GM12892 (cell line): ENCODE data around the gene CNTNAP2.
"Not testable (repeated sequence)": the region's sequence is repeated elsewhere in the genome, so short reads cannot be mapped to it uniquely, and the experiment has no call there.

Experiments used
- DNase-seq: peaks from one replicate; pipeline ENCODE4 v3.0.0; 2011; ENCODE audit not compliant: insufficient read length
- FAIRE-seq: peaks from 2 replicates; lab custom pipeline; 2011; peaks lifted over from hg19 to GRCh38; lab: Jason Lieb, UNC
- POLR2A ChIP-seq: IDR thresholded peaks from 2 replicates; pipeline ENCODE4 v1.6.1; 2011; ENCODE audit warnings: low read depth, low read length, control low read depth
- POLR2AphosphoS5 ChIP-seq: IDR thresholded peaks from 2 replicates; pipeline ENCODE4 v1.6.1; 2011; ENCODE audit warnings: low read depth, low read length, control low read depth
- TAF1 ChIP-seq: IDR thresholded peaks from 2 replicates; pipeline ENCODE4 v1.6.1; 2011; ENCODE audit warnings: low read depth, mild to moderate bottlenecking, control low read depth, low read length, borderline replicate concordance

CNTNAP2 gene

GRCh38 chr7:146177301-146177700, 60.7 kb downstream of the CNTNAP2 start:
- no peak for DNase-seq
- no peak for TF ChIP-seq POLR2AphosphoS5
- TF ChIP-seq TAF1: no peak
- TF ChIP-seq POLR2A: no peak
- no peak for FAIRE-seq

- no peak for FAIRE-seq
- no peak for DNase-seq
- TF ChIP-seq POLR2A (no peak), POLR2AphosphoS5 (no peak), TAF1 (no peak)
Observed at GRCh38 chr7:146185844-146186243, 69.2 kb downstream of the CNTNAP2 start.

GRCh38 chr7:146191428-146191827, 74.8 kb downstream of the CNTNAP2 start:
- not testable (repeated sequence) for FAIRE-seq, DNase-seq

DNA sequence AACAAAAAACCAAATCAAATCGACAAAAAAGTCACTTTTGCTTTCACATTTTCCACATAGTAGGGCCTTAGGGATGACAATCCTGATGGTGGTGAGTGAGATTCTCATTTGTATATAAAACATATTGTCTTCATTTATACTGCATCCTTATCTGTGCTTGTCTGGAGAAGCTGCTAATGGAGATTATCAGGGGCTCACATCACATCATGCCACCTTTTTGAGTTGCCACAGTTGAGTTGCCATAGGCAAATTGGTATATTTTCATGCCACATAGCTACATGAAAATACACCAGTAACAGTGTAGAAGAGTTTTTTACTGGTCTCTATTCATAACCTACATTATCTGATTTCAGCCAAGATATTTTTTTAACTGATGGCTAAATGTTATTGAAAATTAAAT, 85.3 kb downstream of the CNTNAP2 start:
- DNase-seq: no peak
- no peak for TF ChIP-seq POLR2A
- no peak for TF ChIP-seq POLR2AphosphoS5
- no peak for TF ChIP-seq TAF1

GRCh38 chr7:146206270-146206669, 89.7 kb downstream of the CNTNAP2 start:
- no peak for FAIRE-seq
- DNase-seq: no peak
- no peak for TF ChIP-seq POLR2AphosphoS5
- no peak for TF ChIP-seq TAF1

More for the DNA sequence above, 85.3 kb downstream of the CNTNAP2 start:
- FAIRE-seq: no peak

DNA sequence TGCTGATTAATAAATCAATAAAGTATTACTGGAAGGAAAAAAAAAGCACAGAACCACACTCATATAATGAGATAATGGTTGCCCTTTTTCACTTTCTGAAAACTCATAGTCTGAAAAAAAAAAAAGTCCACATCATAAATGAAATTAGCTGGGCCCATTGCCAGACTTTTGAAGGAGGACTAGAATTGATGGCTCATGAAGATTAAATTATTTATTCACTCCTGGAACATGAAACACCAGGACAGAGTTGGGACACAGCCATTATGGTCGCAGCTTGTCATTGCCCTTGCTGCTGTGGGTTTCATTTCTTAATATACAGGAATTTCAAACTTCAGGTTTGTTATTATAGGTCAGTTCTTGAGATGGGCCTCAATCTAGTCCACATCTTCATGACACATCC, 91.9 kb downstream of the CNTNAP2 start:
- FAIRE-seq (no peak), DNase-seq (no peak)
- TF ChIP-seq TAF1 (no peak), POLR2A (no peak), POLR2AphosphoS5 (no peak)

GRCh38 chr7:146214842-146215241, 98.2 kb downstream of the CNTNAP2 start:
- TF ChIP-seq TAF1 (no peak), POLR2A (no peak), POLR2AphosphoS5 (no peak)
- FAIRE-seq: no peak
- no peak for DNase-seq

DNA sequence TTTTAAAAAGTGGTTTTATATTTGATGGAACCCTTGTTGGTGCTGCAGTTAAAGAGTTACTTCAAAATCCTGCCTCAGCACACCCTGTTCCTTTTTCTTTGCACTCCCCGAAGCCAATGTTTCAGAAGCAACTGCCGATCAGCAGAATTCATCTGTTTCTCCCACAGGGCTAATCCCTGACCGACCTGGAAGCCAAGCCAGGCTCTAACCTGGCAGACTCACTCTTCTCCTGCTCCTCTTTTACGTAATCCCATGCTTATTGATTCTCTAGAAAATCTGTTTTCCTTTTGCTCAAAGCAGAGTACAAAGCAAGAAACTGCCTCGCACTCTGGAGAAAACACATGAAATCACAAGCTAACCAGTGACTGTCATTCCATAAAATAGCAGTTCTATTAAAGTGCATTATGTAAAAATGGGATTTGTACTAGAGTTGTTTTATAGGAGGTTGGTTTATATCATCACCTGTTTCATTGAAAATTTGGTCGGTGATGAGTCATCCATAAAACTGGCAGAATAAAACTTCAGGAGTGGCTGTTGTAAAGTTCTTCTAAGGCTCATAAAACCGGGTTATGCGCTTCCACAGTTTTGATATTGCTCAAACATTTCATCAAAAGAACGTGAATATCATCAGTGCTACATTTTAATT, 99.9 kb downstream of the CNTNAP2 start:
- no peak for FAIRE-seq

GRCh38 chr7:146223851-146224250, 107.2 kb downstream of the CNTNAP2 start:
- no peak for DNase-seq
- TF ChIP-seq TAF1: no peak
- no peak for TF ChIP-seq POLR2A
- TF ChIP-seq POLR2AphosphoS5: no peak
- no peak for FAIRE-seq

More for the DNA sequence above, 99.9 kb downstream of the CNTNAP2 start:
- TF ChIP-seq POLR2A (no peak), POLR2AphosphoS5 (no peak), TAF1 (no peak)
- no peak for DNase-seq

GRCh38 chr7:146232604-146233003, 116.0 kb downstream of the CNTNAP2 start:
- DNase-seq: no peak
- TF ChIP-seq POLR2A (no peak), POLR2AphosphoS5 (no peak), TAF1 (no peak)
- no peak for FAIRE-seq

- FAIRE-seq (no peak), DNase-seq (no peak)
- TF ChIP-seq POLR2AphosphoS5: no peak
- TF ChIP-seq TAF1: no peak
- no peak for TF ChIP-seq POLR2A
Observed at GRCh38 chr7:146235195-146235594, 118.6 kb downstream of the CNTNAP2 start.

- DNase-seq (no peak), FAIRE-seq (no peak)
- no peak for TF ChIP-seq TAF1
- TF ChIP-seq POLR2AphosphoS5: no peak
- TF ChIP-seq POLR2A: no peak
Observed at GRCh38 chr7:146242661-146243060, 126.1 kb downstream of the CNTNAP2 start.

DNA sequence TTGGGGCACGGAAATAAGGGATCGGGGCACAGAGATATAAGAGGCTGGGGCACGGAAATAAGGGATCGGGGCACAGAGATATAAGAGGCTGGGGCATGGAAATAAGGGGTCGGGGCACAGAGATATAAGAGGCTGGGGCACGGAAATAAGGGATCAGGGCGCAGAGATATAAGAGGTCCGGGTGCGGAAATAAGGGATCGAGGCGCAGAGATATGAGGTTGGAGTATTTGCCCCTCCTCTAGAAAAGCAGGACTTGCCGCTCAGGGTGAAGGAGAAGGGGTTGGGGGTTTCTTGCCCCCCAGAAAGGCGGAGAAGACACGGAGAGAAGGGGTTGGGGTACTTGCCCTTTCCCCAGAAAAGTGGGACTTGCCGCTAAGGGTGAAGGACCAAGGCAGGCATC, 131.4 kb downstream of the CNTNAP2 start:
- FAIRE-seq, DNase-seq: not testable (repeated sequence)

DNA sequence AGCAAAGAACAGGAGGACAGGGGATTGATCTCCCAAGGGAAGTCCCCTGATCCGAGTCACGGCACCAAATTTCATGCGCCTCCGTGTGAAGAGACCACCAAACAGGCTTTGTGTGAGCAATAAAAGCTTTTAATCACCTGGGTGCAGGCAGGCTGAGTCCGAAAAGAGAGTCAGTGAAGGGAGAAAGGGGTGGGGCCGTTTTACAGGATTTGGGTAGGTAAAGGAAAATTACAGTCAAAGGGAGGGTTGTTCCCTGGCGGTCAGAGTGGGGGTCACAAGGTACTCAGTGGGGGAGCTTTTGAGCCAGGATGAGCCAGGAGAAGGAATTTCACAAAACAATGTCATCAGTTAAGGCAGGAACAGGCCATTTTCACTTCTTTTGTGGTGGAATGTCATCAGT, 132.1 kb downstream of the CNTNAP2 start:
- not testable (repeated sequence) for DNase-seq, FAIRE-seq
